Neural cell (in vitro differentiated cells): ENCODE results near the gene DYNC2LI1. TPM values are rescaled to one million over a fixed set of nuclear protein-coding genes. Genes with fewer than 3 reads are reported as not detected.

ENCODE experiments used
- H2AFZ ChIP-seq: fragments of 200-600, 300-800 bp; sonication (generic), shearing (Covaris generic); 2 replicates; pipeline ENCODE4 v1.6.0; 2014; ENCODE audit warnings: low read depth, mild to moderate bottlenecking, antibody characterized with exemption, low read length, moderate library complexity
- H3F3A ChIP-seq: fragments of 200-600 bp; shearing (Covaris generic); 2 replicates; pipeline ENCODE4 v1.6.1; 2016; ENCODE audit warnings: mild to moderate bottlenecking, moderate library complexity, mixed read lengths, antibody characterized with exemption, low read length; ENCODE audit not compliant: insufficient read depth, poor library complexity, severe bottlenecking
- H3K27ac ChIP-seq: fragments of 200-600, 300-800 bp; sonication (generic), shearing (Covaris generic); 2 replicates; pipeline ENCODE4 v1.5.1; 2014; ENCODE audit warnings: mild to moderate bottlenecking, low read length, moderate library complexity
- H3K27me3 ChIP-seq: fragments of 300-800, 200-600 bp; sonication (generic), shearing (Covaris generic); 2 replicates; pipeline ENCODE4 v1.6.0; 2014; ENCODE audit warnings: mild to moderate bottlenecking, low read depth, low read length, moderate library complexity; ENCODE audit not compliant: insufficient read depth
- H3K36me3 ChIP-seq: fragments of 300-800, 200-600 bp; sonication (generic), shearing (Covaris generic); 2 replicates; pipeline ENCODE4 v1.5.1; 2014; ENCODE audit warnings: mild to moderate bottlenecking, antibody characterized with exemption, low read length, moderate library complexity; ENCODE audit not compliant: insufficient read depth
- H3K4me2 ChIP-seq: fragments of 300-800, 200-600 bp; sonication (generic), shearing (Covaris generic); 2 replicates; pipeline ENCODE4 v1.6.0; 2014; ENCODE audit warnings: mild to moderate bottlenecking, low read length
- H3K4me3 ChIP-seq: fragments of 300-800, 200-600 bp; sonication (generic), shearing (Covaris generic); 2 replicates; pipeline ENCODE4 v1.5.1; 2014; ENCODE audit warnings: mild to moderate bottlenecking, low read length, moderate library complexity
- H3K79me2 ChIP-seq: fragments of 200-600 bp; shearing (Covaris generic); replicated peaks from 2 replicates; pipeline ENCODE4 v1.6.0; 2014; ENCODE audit warnings: mild to moderate bottlenecking, low read length, moderate library complexity; ENCODE audit not compliant: insufficient read depth
- H3K9ac ChIP-seq: fragments of 300-800, 200-600 bp; sonication (generic), shearing (Covaris generic); 2 replicates; pipeline ENCODE4 v1.6.1; 2016; ENCODE audit warnings: mild to moderate bottlenecking, low read length, mixed read lengths
- H3K9me2 ChIP-seq: fragments of 200-600 bp; shearing (Covaris generic); 2 replicates; pipeline ENCODE4 v1.6.1; 2016; ENCODE audit warnings: mild to moderate bottlenecking, low read length, mixed read lengths; ENCODE audit not compliant: insufficient read depth
- H3K9me3 ChIP-seq: fragments of 200-600, 300-800 bp; sonication (generic), shearing (Covaris generic); 2 replicates; pipeline ENCODE4 v1.6.1; 2016; ENCODE audit warnings: mild to moderate bottlenecking, mixed run types, low read length, moderate library complexity, mixed read lengths
- H4K20me1 ChIP-seq: fragments of 200-600 bp; shearing (Covaris generic); 2 replicates; pipeline ENCODE4 v1.6.1; 2016; ENCODE audit warnings: mild to moderate bottlenecking, mixed run types; ENCODE audit not compliant: insufficient read depth
- EP300 ChIP-seq: fragments of 450-650 bp; conservative IDR thresholded peaks from 2 replicates; pipeline ENCODE4 v1.6.1; 2014; ENCODE audit warnings: antibody characterized with exemption, mild to moderate bottlenecking, moderate library complexity; ENCODE audit not compliant: poor library complexity, severe bottlenecking
- EZH2 ChIP-seq: fragments of 200-600, 300-800 bp; shearing (Covaris generic), sonication (generic); IDR thresholded peaks from 2 replicates; pipeline ENCODE4 v1.6.1; 2014; ENCODE audit warnings: antibody characterized with exemption, low read length, borderline replicate concordance, mild to moderate bottlenecking; ENCODE audit not compliant: insufficient read depth, poor library complexity, severe bottlenecking
- MXI1 ChIP-seq: fragments of 450-650 bp; conservative IDR thresholded peaks from 2 replicates; pipeline ENCODE4 v1.6.1; 2014; ENCODE audit warnings: antibody characterized with exemption, mild to moderate bottlenecking; ENCODE audit not compliant: poor library complexity, severe bottlenecking
- POLR2AphosphoS5 ChIP-seq: IDR thresholded peaks from 2 replicates; pipeline ENCODE4 v1.6.1; 2012
- RAD21 ChIP-seq: fragments of 450-650 bp; conservative IDR thresholded peaks from 2 replicates; pipeline ENCODE4 v1.6.1; 2014; ENCODE audit warnings: antibody characterized with exemption, mild to moderate bottlenecking, moderate library complexity
- SMC3 ChIP-seq: fragments of 450-650 bp; conservative IDR thresholded peaks from 2 replicates; pipeline ENCODE4 v1.6.1; 2014; ENCODE audit warnings: antibody characterized with exemption, mild to moderate bottlenecking, moderate library complexity; ENCODE audit not compliant: poor library complexity
- TAF1 ChIP-seq: IDR thresholded peaks from 2 replicates; pipeline ENCODE4 v1.6.1; 2012; ENCODE audit warnings: low read depth
- polyA plus RNA-seq: library from polyadenylated mRNA; depleted of rRNA; stranded (reverse); fragments of >200 nt; gene quantifications from 2 replicates; pipeline ENCODE4 v1.2.3, GENCODE V29; 2014
- TF ChIP-seq, protein P1 (sequence below): IDR thresholded peaks from 2 replicates; pipeline ENCODE4 v1.6.1; 2012; ENCODE audit warnings: borderline replicate concordance
- TF ChIP-seq, protein P2 (sequence below): fragments of 450-650 bp; IDR thresholded peaks from 2 replicates; pipeline ENCODE4 v1.5.1; 2014; ENCODE audit warnings: antibody characterized with exemption, mild to moderate bottlenecking, moderate library complexity; ENCODE audit not compliant: poor library complexity, severe bottlenecking

DYNC2LI1 gene
- polyA plus RNA-seq, 1 donor from 2014 or later = 80.6 TPM

DNA sequence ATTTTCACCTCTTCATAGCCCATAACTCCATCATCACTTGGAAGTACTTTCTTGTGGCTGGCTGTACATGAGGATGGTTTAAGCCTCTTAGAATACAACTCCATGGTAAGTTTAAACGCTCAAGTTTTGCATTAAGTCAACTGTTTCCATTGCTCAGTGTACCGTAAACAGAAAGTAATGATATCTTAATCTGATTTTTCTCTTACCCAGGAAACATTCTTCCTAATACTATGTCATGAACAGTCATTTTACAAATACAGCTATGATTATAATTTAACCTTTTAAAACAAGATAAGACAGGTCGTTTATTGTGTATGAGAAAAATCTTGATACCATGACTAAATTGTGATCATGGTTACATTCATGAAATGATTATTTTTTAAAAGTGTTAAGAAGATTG lies 11.6 kb upstream of the DYNC2LI1 start:
- Histone ChIP-seq H3K27me3 (no peaks in the 10 kb centered on the region), H4K20me1 (no peaks in the 10 kb centered on the region), H3K9me3 (no peaks in the 10 kb centered on the region), H3K9ac (no peak overlapping the region), H3F3A (no peaks in the 10 kb centered on the region), H2AFZ (no peak overlapping the region), H3K9me2 (no peaks in the 10 kb centered on the region), H3K79me2 (no peaks in the 10 kb centered on the region), H3K4me3 (no peak overlapping the region), H3K36me3 (no peaks in the 10 kb centered on the region), H3K27ac (no peak overlapping the region), H3K4me2 (no peak overlapping the region)
- TF ChIP-seq RAD21 = no peak
- TF ChIP-seq SMC3 = no peak
- TF ChIP-seq TAF1 = no peak
- no peak for TF ChIP-seq POLR2AphosphoS5
- no peak for TF ChIP-seq MXI1
- TF ChIP-seq, protein P1, sequence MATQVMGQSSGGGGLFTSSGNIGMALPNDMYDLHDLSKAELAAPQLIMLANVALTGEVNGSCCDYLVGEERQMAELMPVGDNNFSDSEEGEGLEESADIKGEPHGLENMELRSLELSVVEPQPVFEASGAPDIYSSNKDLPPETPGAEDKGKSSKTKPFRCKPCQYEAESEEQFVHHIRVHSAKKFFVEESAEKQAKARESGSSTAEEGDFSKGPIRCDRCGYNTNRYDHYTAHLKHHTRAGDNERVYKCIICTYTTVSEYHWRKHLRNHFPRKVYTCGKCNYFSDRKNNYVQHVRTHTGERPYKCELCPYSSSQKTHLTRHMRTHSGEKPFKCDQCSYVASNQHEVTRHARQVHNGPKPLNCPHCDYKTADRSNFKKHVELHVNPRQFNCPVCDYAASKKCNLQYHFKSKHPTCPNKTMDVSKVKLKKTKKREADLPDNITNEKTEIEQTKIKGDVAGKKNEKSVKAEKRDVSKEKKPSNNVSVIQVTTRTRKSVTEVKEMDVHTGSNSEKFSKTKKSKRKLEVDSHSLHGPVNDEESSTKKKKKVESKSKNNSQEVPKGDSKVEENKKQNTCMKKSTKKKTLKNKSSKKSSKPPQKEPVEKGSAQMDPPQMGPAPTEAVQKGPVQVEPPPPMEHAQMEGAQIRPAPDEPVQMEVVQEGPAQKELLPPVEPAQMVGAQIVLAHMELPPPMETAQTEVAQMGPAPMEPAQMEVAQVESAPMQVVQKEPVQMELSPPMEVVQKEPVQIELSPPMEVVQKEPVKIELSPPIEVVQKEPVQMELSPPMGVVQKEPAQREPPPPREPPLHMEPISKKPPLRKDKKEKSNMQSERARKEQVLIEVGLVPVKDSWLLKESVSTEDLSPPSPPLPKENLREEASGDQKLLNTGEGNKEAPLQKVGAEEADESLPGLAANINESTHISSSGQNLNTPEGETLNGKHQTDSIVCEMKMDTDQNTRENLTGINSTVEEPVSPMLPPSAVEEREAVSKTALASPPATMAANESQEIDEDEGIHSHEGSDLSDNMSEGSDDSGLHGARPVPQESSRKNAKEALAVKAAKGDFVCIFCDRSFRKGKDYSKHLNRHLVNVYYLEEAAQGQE = no peak
- no peak for TF ChIP-seq EP300
- TF ChIP-seq EZH2 = no peak
- TF ChIP-seq, protein P2, sequence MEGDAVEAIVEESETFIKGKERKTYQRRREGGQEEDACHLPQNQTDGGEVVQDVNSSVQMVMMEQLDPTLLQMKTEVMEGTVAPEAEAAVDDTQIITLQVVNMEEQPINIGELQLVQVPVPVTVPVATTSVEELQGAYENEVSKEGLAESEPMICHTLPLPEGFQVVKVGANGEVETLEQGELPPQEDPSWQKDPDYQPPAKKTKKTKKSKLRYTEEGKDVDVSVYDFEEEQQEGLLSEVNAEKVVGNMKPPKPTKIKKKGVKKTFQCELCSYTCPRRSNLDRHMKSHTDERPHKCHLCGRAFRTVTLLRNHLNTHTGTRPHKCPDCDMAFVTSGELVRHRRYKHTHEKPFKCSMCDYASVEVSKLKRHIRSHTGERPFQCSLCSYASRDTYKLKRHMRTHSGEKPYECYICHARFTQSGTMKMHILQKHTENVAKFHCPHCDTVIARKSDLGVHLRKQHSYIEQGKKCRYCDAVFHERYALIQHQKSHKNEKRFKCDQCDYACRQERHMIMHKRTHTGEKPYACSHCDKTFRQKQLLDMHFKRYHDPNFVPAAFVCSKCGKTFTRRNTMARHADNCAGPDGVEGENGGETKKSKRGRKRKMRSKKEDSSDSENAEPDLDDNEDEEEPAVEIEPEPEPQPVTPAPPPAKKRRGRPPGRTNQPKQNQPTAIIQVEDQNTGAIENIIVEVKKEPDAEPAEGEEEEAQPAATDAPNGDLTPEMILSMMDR = no peak

DNA sequence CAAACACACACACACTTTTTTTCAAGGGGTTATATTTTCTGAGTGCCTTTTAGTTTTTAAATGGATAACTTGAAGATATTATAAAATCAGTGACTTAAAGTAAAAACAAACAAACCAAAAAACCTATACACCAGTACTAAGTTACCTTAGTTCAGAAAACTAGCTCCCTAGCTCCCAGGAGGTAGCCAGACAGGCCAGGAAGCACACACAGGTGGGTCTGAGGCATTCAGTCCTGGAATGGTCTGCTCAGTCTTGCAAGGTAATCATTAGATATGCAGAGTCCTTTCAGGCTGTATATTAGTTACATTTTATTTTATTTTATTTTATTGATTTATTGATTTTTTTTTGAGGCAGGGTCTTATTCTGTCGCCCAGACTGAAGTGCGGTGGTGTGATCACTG lies 10.7 kb upstream of the DYNC2LI1 start:
- no peak for TF ChIP-seq MXI1
- TF ChIP-seq TAF1 = no peak
- TF ChIP-seq EP300 = no peak
- TF ChIP-seq, protein P2 = no peak
- no peak for TF ChIP-seq SMC3
- TF ChIP-seq, protein P1 = no peak
- no peak for TF ChIP-seq POLR2AphosphoS5
- no peak for TF ChIP-seq EZH2
- no peak for TF ChIP-seq RAD21
- Histone ChIP-seq H3K9ac (no peak overlapping the region), H3K27me3 (no peaks in the 10 kb centered on the region), H2AFZ (no peak overlapping the region), H3K36me3 (no peaks in the 10 kb centered on the region), H3K4me2 (no peak overlapping the region), H3K79me2 (no peaks in the 10 kb centered on the region), H3K9me3 (no peaks in the 10 kb centered on the region), H3K9me2 (no peaks in the 10 kb centered on the region), H3F3A (no peaks in the 10 kb centered on the region), H3K4me3 (no peak overlapping the region), H4K20me1 (no peaks in the 10 kb centered on the region), H3K27ac (no peak overlapping the region)
